Stimulated activated naive CD8-positive, alpha-beta T cell treated with anti-CD3 and anti-CD28 coated beads, Interleukin-15, amount 100 ng/mL, for 72 hours (primary cell): ENCODE data around the gene FBRS.
"Not testable (repeated sequence)": the region's sequence is repeated elsewhere in the genome, so short reads cannot be mapped to it uniquely, and the experiment has no call there.

Experiments used
- ATAC-seq: fragments of 150-1000 bp; cut with Tn5 transposase; 2 replicates; pipeline ENCODE4 v1.10.0; 2021; ENCODE audit warnings: mild to moderate bottlenecking, moderate library complexity
- DNase-seq, 2 donors: peaks; one replicate each; pipeline ENCODE4 v3.0.0; 2021 to 2022
- H3K27ac Mint-ChIP-seq, 2 donors: one replicate each; pipeline ENCODE4 v1.8.0; 2022; ENCODE audit warnings: mild to moderate bottlenecking in 2 of 2, mixed read lengths in 2 of 2, moderate library complexity in 2 of 2
- H3K27me3 Mint-ChIP-seq: one replicate; pipeline ENCODE4 v1.8.0; 2022; ENCODE audit warnings: mixed read lengths
- H3K4me1 Mint-ChIP-seq: one replicate; pipeline ENCODE4 v1.8.0; 2022; ENCODE audit warnings: mild to moderate bottlenecking, mixed read lengths
- H3K4me3 Mint-ChIP-seq, 2 donors: one replicate each; pipeline ENCODE4 v1.8.0; 2022; ENCODE audit warnings: mild to moderate bottlenecking in 2 of 2, mixed read lengths in 2 of 2, moderate library complexity in 1 of 2
- H3K9me3 Mint-ChIP-seq, 2 donors: one replicate each; pipeline ENCODE4 v1.8.0; 2022; ENCODE audit warnings: mixed read lengths in 2 of 2

Gene FBRS

GRCh38 chr16:30633526-30633925 lies 24.7 kb upstream of the FBRS start:
- ATAC-seq: no peak
- Mint-ChIP-seq H3K9me3 (no peaks in the 10 kb centered on the region), H3K27ac (peak overlapping the region; percentile 92 to 96), H3K4me3 (peak overlapping the region; percentile 86), H3K27me3 (no peaks in the 10 kb centered on the region), H3K4me1 (peaks cover 28% of the 10 kb centered on the region)
- no peak for DNase-seq

- H3K27ac Mint-ChIP-seq: no peak overlapping the region
- peaks cover 18% of the 10 kb centered on the region for H3K4me1 Mint-ChIP-seq
- DNase-seq: no peak
- H3K27me3 Mint-ChIP-seq: no peaks in the 10 kb centered on the region
- H3K9me3 Mint-ChIP-seq: no peaks in the 10 kb centered on the region
- no peak for ATAC-seq
- peak overlapping the region in 1 of 2 donors; percentile 35 for H3K4me3 Mint-ChIP-seq
Measured at GRCh38 chr16:30636599-30636998, 21.6 kb upstream of the FBRS start.

- not testable (repeated sequence) for H3K27me3 Mint-ChIP-seq, H3K9me3 Mint-ChIP-seq, ATAC-seq, H3K27ac Mint-ChIP-seq, DNase-seq, H3K4me3 Mint-ChIP-seq
- H3K4me1 Mint-ChIP-seq: peaks cover 18% of the 10 kb centered on the region
Measured at GRCh38 chr16:30637139-30637538, 21.1 kb upstream of the FBRS start.

- H3K27me3 Mint-ChIP-seq: no peaks in the 10 kb centered on the region
- H3K4me3 Mint-ChIP-seq: no peak overlapping the region
- H3K4me1 Mint-ChIP-seq: peaks cover 18% of the 10 kb centered on the region
- H3K9me3 Mint-ChIP-seq: no peaks in the 10 kb centered on the region
- ATAC-seq (no peak), DNase-seq (no peak)
- no peak overlapping the region for H3K27ac Mint-ChIP-seq
Measured at GRCh38 chr16:30637944-30638343, 20.3 kb upstream of the FBRS start.

- Mint-ChIP-seq H3K27me3 (no peaks in the 10 kb centered on the region), H3K4me1 (peaks cover 1% of the 10 kb centered on the region), H3K27ac (peak overlapping the region in 1 of 2 donors; percentile 34), H3K4me3 (no peak overlapping the region), H3K9me3 (no peaks in the 10 kb centered on the region)
- no peak for ATAC-seq
- no peak for DNase-seq
Measured at GRCh38 chr16:30641378-30641982, 16.8 kb upstream of the FBRS start.

- ATAC-seq: no peak
- Mint-ChIP-seq H3K9me3 (no peaks in the 10 kb centered on the region), H3K4me3 (no peak overlapping the region), H3K4me1 (no peaks in the 10 kb centered on the region), H3K27me3 (no peaks in the 10 kb centered on the region), H3K27ac (no peak overlapping the region)
- no peak for DNase-seq
Measured at GRCh38 chr16:30644334-30644830, 13.8 kb upstream of the FBRS start.

GRCh38 chr16:30645727-30646126 lies 12.5 kb upstream of the FBRS start:
- Mint-ChIP-seq H3K27ac (no peak overlapping the region), H3K27me3 (no peaks in the 10 kb centered on the region), H3K4me1 (peaks cover 7% of the 10 kb centered on the region), H3K4me3 (no peak overlapping the region), H3K9me3 (no peaks in the 10 kb centered on the region)
- no peak for DNase-seq
- no peak for ATAC-seq

- Mint-ChIP-seq H3K4me3 (no peak overlapping the region), H3K4me1 (peaks cover 14% of the 10 kb centered on the region), H3K27ac (no peak overlapping the region), H3K27me3 (no peaks in the 10 kb centered on the region), H3K9me3 (no peaks in the 10 kb centered on the region)
- ATAC-seq (no peak), DNase-seq (no peak)
Measured at GRCh38 chr16:30647274-30647571, 11.0 kb upstream of the FBRS start.

GRCh38 chr16:30649725-30650368 lies 8.4 kb upstream of the FBRS start:
- Mint-ChIP-seq H3K4me1 (peaks cover 26% of the 10 kb centered on the region), H3K9me3 (no peaks in the 10 kb centered on the region), H3K27me3 (no peaks in the 10 kb centered on the region), H3K4me3 (peak overlapping the region; percentile 89 to 96), H3K27ac (peak overlapping the region; percentile 96 to 97)
- DNase-seq (peak; percentile 41 to 67), ATAC-seq (peak; percentile 7)

- Mint-ChIP-seq H3K27ac (peak within 1 kb of the TSS; percentile 96 to 97), H3K4me1 (peaks cover 30% of the 10 kb centered on the region), H3K27me3 (no peaks in the 10 kb centered on the region), H3K9me3 (no peaks in the 10 kb centered on the region), H3K4me3 (peak within 1 kb of the TSS; percentile 89 to 96)
- ATAC-seq (peak; percentile 82), DNase-seq (peak; percentile 97 to 99)
Measured at GRCh38 chr16:30650369-30651123, 7.7 kb upstream of the FBRS start, which contains the start of gene PRR14. PRR14 (plus strand) TSS chr16:30650960; CDS start chr16:30651646, 686 bp downstream.

GRCh38 chr16:30651124-30652004 lies 6.9 kb upstream of the FBRS start:
- no peaks in the 10 kb centered on the region for H3K27me3 Mint-ChIP-seq
- H3K27ac Mint-ChIP-seq: peak overlapping the region; percentile 96 to 97
- ATAC-seq (peak; percentile 77), DNase-seq (peak; percentile 88 to 89)
- H3K9me3 Mint-ChIP-seq: no peaks in the 10 kb centered on the region
- H3K4me1 Mint-ChIP-seq: peaks cover 39% of the 10 kb centered on the region
- H3K4me3 Mint-ChIP-seq: peak overlapping the region; percentile 89 to 96

- Mint-ChIP-seq H3K27ac (peak overlapping the region; percentile 77 to 96), H3K4me1 (peaks cover 45% of the 10 kb centered on the region), H3K4me3 (peak overlapping the region; percentile 89 to 95), H3K9me3 (no peaks in the 10 kb centered on the region), H3K27me3 (no peaks in the 10 kb centered on the region)
- ATAC-seq (no peak), DNase-seq (no peak)
Measured at GRCh38 chr16:30652005-30652296, 6.3 kb upstream of the FBRS start.

GRCh38 chr16:30652718-30653117 lies 5.5 kb upstream of the FBRS start:
- Mint-ChIP-seq H3K9me3 (no peaks in the 10 kb centered on the region), H3K4me1 (peaks cover 52% of the 10 kb centered on the region), H3K4me3 (peak overlapping the region; percentile 89 to 95), H3K27me3 (no peaks in the 10 kb centered on the region), H3K27ac (peak overlapping the region; percentile 27 to 32)
- no peak for DNase-seq
- no peak for ATAC-seq

GRCh38 chr16:30654856-30655255 lies 3.4 kb upstream of the FBRS start:
- Mint-ChIP-seq H3K27ac (peak overlapping the region in 1 of 2 donors; percentile 80), H3K27me3 (no peaks in the 10 kb centered on the region), H3K9me3 (no peaks in the 10 kb centered on the region), H3K4me3 (no peak overlapping the region), H3K4me1 (peaks cover 50% of the 10 kb centered on the region)
- DNase-seq (no peak), ATAC-seq (no peak)

GRCh38 chr16:30655815-30656347 lies 2.4 kb upstream of the FBRS start:
- ATAC-seq (no peak), DNase-seq (no peak)
- Mint-ChIP-seq H3K27me3 (no peaks in the 10 kb centered on the region), H3K27ac (peak overlapping the region in 1 of 2 donors; percentile 53), H3K4me3 (no peak overlapping the region), H3K9me3 (no peaks in the 10 kb centered on the region), H3K4me1 (peaks cover 50% of the 10 kb centered on the region)
